PFSK-1 (cell line): ENCODE results near the gene XRCC4.

Experiments used
- FOXP2 ChIP-seq: optimal IDR thresholded peaks from 2 replicates; pipeline ENCODE3; 2011; ENCODE audit warnings: borderline replicate concordance, control low read depth, inconsistent platforms; ENCODE audit not compliant: insufficient read depth; ENCODE audit errors: extremely low read length, extremely low read depth
- POLR2AphosphoS5 ChIP-seq: IDR thresholded peaks from 2 replicates; pipeline ENCODE4 v1.6.1; 2012; ENCODE audit warnings: low read depth, mild to moderate bottlenecking, control low read depth, low read length, moderate library complexity
- SIN3A ChIP-seq: IDR thresholded peaks from 2 replicates; pipeline ENCODE4 v1.6.1; 2012; ENCODE audit warnings: mild to moderate bottlenecking, low read length, moderate library complexity, borderline replicate concordance; ENCODE audit not compliant: insufficient read depth
- TAF1 ChIP-seq: IDR thresholded peaks from 2 replicates; pipeline ENCODE4 v1.6.1; 2012; ENCODE audit warnings: low read length, control low read depth, borderline replicate concordance; ENCODE audit not compliant: insufficient read depth
- TF ChIP-seq, protein P1 (sequence below), 2 experiments: IDR thresholded peaks; 2 replicates each; pipeline versions ENCODE4 v1.6.1 to v1.8.0; 2011 to 2012; ENCODE audit warnings: low read depth in 2 of 2, low read length in 2 of 2, control low read depth in 1 of 2, inconsistent platforms in 1 of 2, mild to moderate bottlenecking in 1 of 2, moderate library complexity in 1 of 2; ENCODE audit not compliant: insufficient read depth in 1 of 2

The XRCC4 gene

DNA sequence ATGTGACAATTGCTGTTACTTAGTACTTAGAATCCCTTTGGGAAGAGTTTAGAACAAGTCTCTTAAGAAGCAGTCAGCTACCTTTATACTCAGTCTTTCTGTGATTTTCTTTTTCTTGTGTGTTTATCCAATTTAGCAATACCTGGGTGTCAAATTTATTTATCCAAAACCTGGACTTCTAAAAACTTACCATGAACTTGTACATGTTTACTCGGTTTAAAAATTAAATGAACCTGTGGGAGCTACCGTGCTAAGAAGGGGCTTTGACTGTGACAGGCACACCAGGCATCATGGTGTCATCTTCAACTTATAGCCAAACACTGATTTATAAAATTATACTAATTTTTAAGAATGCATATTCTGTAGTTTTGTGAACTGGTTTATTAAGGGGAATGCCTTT, 96.5 kb downstream of the XRCC4 start:
- TF ChIP-seq FOXP2 (no peak), TAF1 (no peak), POLR2AphosphoS5 (no peak), SIN3A (no peak)
- TF ChIP-seq, protein P1, sequence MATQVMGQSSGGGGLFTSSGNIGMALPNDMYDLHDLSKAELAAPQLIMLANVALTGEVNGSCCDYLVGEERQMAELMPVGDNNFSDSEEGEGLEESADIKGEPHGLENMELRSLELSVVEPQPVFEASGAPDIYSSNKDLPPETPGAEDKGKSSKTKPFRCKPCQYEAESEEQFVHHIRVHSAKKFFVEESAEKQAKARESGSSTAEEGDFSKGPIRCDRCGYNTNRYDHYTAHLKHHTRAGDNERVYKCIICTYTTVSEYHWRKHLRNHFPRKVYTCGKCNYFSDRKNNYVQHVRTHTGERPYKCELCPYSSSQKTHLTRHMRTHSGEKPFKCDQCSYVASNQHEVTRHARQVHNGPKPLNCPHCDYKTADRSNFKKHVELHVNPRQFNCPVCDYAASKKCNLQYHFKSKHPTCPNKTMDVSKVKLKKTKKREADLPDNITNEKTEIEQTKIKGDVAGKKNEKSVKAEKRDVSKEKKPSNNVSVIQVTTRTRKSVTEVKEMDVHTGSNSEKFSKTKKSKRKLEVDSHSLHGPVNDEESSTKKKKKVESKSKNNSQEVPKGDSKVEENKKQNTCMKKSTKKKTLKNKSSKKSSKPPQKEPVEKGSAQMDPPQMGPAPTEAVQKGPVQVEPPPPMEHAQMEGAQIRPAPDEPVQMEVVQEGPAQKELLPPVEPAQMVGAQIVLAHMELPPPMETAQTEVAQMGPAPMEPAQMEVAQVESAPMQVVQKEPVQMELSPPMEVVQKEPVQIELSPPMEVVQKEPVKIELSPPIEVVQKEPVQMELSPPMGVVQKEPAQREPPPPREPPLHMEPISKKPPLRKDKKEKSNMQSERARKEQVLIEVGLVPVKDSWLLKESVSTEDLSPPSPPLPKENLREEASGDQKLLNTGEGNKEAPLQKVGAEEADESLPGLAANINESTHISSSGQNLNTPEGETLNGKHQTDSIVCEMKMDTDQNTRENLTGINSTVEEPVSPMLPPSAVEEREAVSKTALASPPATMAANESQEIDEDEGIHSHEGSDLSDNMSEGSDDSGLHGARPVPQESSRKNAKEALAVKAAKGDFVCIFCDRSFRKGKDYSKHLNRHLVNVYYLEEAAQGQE (IDR thresholded peaks at IDR 0.05; ENCODE audit: insufficient read depth in 1 of 2, low read depth in 2 of 2, low read length in 2 of 2): no peak

DNA sequence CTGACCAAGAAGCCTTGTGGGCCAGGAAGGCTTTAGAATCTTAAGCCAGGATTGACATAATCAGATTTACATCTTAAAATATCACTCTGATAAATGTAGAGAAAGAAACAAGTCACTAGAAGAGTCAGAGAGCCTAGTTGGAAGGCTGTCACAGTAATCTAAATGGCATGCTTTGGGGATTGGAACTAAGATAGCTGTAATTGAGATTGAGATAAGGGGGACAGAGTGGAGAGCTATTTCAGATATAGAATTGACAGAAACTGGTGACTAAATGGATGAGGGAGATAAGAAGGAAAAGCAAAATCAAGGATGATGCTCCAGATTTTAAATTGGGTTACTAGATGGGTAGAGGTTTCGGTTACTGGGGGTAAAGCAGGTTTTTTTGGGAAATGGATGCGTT, 100.5 kb downstream of the XRCC4 start:
- TF ChIP-seq POLR2AphosphoS5: no peak
- TF ChIP-seq, protein P1 (IDR thresholded peaks at IDR 0.05; ENCODE audit: insufficient read depth in 1 of 2, low read depth in 2 of 2, low read length in 2 of 2): no peak
- no peak for TF ChIP-seq TAF1
- no peak for TF ChIP-seq SIN3A
- TF ChIP-seq FOXP2: no peak

DNA sequence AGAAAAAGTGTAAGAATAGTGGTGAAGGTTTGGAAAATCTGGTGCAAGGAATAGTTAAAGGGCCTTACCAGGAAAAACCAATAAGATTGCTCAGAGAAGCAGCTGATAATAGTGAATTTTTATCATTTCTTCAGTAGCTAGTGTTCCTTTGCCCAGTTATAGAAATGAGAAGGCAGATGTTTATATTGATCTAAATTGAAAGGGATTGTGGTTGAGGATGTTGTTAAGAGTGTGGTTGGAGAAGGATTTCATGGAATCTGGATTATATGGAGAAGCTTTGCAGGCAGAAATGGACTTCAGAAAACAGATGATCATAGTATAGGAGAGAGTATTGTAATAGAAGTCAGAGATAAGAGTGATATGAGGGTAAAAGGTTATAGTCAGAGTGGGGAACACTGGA, 102.6 kb downstream of the XRCC4 start:
- TF ChIP-seq POLR2AphosphoS5 (no peak), TAF1 (no peak), FOXP2 (no peak), SIN3A (no peak)
- TF ChIP-seq, protein P1 (IDR thresholded peaks at IDR 0.05; ENCODE audit: insufficient read depth in 1 of 2, low read depth in 2 of 2, low read length in 2 of 2): no peak

DNA sequence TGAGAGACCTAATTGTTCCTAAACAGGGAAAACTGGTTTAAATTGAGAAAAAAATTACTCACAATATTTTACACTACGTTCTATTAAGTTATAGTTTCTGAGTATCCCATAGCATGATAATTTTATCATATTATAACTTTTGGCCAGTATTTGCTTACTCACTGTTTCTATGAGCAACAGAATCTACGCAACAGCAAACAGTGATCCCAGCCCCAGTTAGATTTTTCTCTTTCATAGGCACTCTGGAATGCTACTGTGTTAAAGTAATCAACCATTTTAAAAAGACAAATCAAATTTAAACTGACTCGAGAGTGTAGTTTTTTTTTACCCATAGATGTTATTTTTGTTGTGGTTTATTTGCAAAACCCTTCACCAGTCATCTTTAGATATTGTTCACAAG, 107.2 kb downstream of the XRCC4 start:
- TF ChIP-seq TAF1 (no peak), POLR2AphosphoS5 (no peak), SIN3A (no peak), FOXP2 (no peak)
- TF ChIP-seq, protein P1 (IDR thresholded peaks at IDR 0.05; ENCODE audit: insufficient read depth in 1 of 2, low read depth in 2 of 2, low read length in 2 of 2): no peak

DNA sequence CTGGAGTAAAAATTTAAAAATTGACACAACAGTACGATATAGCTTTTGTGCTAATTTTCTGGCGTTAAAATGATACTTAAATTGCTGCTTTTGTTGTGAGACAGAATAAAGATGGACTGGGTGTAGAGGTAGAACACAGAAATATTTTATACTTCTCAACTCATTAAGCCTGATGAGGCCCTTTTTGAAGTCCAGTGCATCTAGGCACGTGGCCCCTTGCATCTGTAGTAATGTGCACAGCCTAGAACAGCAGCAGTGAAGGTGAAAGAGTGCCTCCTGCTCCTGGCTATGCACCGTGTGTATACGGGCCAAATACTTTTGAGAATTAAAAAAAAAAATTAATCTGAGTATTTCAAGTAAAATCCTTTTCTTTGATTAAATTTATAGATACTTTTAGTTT, 115.6 kb downstream of the XRCC4 start:
- TF ChIP-seq POLR2AphosphoS5 (no peak), FOXP2 (no peak), TAF1 (no peak)
- TF ChIP-seq, protein P1 (IDR thresholded peaks at IDR 0.05; ENCODE audit: insufficient read depth in 1 of 2, low read depth in 2 of 2, low read length in 2 of 2): no peak
